ENCODE results near the gene COLGALT1.
A peak's percentile ranks its signal among the peaks of the same experiment; 100 is the strongest.
"Not testable (repeated sequence)": the region's sequence is repeated elsewhere in the genome, so short reads cannot be mapped to it uniquely, and the experiment has no call there.

Gene COLGALT1

DNA sequence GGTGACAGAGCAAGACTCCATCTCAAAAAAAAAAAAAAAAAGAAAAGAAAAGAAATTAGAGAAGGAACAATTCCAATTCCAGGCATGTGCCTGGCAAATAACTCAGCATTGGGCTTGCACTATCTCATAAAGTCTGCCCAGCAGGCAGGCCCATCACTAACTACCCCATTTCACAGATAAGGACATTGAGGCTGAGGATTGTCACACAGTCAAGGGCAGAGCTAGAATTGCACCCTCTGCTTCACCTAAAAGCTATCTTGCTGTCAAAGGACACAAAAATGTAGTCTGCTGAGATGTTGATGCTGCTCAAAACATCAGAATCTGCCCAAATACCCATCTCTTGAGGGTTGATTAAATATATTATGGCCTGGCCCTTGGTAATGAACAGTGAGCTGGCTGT, 20.7 kb upstream of the COLGALT1 start:
- no peak for DNase-seq

DNA sequence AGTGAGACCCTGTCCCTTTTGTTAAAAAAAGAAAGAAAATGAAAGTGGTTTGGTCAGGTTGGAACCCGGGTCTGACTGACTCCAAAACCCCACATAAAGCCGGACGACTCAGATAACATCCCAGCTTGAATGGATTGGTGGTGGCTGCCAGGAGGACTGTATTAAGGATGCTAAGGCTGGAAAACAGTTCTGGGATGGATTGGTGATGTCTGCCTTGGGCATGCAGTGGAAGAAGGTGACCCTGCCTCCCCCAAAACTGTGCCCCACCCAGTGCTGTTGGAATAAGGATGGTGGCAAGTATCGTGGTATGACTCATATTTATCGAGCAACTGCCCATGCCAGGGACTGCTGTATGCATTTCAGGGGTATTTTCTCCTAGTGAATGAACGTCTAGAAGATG, 18.5 kb upstream of the COLGALT1 start:
- no peak for DNase-seq

DNA sequence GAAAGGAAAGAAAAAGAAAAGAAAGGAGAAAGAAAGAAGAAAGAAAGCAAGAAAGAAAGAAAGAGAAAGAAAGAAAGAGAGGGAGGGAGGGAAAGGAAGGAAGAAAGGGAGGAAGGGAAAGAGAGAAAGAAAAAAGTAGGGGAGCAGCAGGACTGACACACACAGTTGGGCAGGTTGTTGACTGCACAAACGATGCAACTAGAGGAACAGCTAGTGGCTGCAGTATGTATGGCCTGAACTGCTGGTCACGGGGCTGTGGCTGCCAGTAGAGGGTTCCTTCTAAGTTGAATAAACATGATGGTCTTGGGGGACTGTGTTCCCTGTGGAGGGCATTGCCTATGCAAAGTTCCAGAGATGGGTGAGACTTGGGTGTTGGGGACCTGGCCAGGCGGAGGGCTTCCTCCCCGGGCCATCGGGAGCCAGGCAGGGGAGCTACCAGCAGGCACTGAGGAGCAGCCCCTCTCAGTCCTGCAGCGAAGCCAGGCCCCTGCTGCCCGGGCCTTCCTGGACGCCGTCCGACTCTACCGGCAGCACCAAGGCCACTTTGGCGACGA, 16.7 kb upstream of the COLGALT1 start:
- no peak for DNase-seq

DNA sequence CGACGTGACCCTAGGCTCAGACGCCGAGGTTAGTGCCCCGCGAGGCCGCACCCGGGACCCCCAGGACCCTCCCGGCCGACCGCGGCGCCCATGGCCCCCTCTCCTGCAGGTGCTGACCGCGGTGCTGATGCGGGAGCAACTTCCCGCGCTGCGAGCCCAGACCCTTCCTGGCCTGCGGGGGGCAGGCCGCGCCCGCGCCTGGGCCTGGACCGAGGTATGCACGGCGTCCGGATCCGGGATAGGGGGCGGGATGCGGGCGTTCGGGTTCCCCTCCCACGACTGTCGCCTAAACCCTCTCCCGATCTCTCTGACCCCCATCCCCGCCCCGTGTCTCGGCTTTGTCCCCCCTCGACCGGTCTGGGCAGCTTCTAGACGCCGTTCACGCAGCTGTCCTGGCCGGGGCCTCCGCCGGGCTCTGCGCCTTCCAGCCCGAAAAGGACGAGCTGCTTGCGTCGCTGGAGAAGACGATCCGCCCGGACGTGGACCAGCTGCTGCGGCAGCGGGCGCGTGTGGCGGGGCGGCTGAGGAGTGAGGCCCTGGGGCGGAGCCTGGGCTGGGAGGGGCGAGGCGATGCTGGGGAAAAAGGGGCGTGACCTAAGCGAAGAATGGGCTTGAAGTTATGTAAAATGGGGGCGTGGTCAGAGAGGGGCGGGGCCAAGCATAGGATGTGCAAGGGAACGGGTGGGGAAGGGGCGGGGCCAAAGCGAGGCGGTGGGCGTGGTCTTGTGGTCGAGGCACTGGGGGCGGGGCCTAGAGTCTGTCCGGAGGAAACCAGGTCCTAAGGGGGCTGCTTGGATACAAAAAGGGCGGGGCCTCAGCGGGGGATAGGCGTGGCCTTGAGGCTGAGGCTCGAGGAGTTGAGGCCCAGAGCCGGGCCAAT, 16.0 kb upstream of the COLGALT1 start:
- peak; percentile 97 for DNase-seq

DNA sequence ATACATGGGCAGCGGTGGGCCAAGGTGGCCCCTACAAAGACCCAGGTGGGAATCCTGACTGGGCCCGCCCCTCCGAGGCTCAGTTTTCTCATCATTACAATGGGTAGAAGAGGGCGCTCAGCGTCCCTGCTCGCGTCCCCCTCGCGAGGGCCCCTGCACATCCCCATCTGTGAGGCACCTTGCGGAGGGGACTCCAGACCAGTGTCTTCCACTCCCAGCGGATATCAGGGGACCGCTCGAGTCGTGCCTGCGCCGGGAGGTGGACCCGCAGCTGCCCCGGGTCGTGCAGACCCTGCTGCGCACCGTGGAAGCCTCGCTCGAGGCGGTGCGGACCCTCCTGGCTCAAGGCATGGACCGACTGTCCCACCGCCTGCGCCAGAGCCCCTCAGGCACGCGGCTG, 15.3 kb upstream of the COLGALT1 start:
- DNase-seq, result no peak

DNA sequence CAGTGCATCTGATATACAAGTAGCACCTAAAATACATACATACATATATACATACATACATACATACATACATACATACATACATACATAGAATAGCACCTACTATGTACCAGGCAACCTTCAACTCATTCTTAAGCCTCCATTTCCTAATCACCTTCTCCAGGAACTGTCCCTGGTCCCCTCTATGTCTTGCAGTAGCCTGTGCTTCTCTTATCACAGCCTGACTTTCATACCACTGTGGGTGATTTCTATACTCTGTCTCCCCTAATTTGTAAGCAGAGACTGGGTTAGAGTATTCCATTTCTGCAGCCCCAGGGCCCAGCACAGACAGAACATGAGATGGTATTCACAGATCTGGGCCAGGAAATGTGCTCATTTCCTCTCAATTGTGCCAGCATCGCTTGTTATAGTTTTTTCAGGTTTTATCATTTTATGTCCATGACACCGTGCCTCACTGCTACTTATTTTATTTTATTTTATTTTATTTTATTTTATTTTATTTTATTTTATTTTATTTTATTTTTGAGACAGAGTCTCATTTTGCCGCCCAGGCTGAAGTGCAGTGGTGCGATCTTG, 14.2 kb upstream of the COLGALT1 start:
- no peak for DNase-seq

DNA sequence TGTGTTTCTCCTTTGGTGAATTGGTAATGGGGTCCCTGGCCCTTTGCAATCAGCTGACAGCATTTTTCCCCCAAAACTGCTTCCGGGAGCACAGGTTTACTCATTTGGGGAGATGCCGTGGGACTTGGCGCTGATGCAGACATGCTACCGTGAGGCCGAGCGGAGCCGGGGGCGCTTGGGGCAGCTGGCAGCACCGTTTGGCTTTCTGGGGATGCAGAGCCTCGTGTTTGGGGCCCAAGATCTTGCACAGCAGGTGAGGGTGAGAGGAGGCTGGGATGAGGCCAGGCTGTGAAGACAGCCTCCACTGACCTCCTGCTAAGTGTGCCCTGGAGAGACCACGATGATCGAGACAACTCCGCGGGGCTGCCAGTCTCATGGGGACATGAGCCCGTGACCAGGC, 13.4 kb upstream of the COLGALT1 start:
- no peak for DNase-seq

DNA sequence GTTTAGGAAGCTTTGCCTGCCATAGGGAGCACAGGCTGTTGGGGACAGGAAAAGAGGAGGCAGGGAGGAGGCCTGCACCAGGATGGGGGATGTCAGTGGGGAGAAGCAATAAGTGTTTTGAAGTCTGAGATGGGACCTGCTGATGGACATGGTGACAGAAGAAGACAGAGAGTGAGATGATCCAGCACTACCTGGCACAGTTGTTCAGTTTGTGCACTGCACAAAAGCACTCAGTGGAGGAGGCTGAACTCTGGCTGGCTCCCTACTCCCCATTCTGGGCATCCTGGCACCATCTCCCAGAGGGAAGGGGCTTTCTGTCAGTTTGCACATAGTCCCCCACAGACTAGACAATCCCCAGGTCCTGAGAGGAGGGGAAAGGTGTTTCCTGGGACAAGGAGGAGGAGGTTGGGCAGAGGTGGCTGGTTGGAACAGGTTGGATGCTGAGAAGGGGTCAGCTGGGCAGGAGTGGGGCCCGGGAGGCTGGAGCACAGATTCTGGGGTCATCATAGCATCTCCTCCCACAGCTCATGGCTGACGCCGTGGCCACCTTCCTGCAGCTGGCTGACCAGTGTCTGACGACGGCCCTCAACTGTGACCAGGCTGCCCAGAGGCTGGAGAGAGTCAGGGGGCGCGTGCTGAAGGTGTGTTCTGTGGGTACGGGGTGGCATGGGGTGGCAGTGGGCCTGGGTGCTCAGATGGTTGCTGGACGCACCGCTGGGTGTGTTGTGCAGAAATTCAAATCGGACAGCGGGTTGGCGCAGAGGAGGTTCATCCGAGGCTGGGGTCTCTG, 12.5 kb upstream of the COLGALT1 start:
- no peak for DNase-seq

DNA sequence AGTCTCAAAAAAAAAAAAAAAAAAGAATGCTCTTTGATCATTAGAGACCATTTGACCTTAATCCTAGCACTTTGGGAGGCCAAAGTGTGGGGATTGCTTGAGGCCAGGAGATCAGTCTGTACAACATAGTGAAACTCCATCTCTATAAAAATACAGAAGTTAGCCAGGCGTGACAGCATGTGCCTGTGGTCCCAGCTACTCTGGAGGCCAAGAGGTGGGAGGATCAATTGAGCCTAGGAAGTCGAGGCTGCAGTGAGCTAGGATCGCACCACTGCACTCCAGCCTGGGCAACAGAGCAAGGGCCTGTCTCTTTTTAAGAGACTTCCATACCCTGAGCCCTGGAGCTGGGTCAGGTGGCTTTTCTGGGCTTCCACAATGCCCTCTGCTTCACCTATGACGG, 11.5 kb upstream of the COLGALT1 start:
- DNase-seq, result no peak

DNA sequence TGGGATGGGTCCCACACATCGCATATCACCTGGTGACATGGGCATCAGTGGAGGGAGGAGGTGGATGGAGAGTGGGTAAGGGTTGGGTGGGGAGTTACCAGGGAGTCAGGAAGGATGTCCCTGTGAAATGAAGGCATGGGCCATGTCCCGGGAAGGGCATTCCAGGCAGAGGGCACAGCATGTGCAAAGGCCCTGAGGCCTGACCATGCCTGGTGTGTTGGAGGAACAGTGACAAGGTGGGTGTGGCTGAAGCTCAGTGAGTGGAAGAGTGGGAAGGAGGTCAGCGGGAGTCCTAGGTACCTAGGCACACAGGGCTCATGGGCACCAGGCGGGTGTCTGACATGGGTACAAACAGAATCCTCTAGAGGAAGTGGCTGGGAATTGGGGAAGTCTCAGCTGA, 11.0 kb upstream of the COLGALT1 start:
- DNase-seq, result no peak

DNA sequence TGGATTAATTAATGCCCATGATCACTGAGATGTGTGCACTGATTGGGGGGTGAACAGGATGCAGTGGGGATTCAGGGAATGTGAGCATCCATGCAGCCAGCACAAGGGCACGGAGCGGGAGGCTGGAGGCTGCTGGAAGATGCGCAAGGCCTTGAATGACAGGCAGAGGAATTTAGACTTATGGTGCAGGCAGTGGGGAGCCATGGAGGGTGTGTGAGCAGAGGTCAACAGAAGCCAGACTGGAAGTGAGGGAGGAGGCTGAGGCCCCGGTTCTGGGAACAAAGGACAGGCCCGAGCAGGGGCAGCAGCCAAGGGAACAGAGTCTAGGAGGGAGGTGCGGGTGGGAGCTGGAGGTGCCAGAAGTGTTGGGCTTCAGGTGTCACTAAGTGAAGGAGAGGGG, 7.3 kb upstream of the COLGALT1 start:
- DNase-seq, result no peak

DNA sequence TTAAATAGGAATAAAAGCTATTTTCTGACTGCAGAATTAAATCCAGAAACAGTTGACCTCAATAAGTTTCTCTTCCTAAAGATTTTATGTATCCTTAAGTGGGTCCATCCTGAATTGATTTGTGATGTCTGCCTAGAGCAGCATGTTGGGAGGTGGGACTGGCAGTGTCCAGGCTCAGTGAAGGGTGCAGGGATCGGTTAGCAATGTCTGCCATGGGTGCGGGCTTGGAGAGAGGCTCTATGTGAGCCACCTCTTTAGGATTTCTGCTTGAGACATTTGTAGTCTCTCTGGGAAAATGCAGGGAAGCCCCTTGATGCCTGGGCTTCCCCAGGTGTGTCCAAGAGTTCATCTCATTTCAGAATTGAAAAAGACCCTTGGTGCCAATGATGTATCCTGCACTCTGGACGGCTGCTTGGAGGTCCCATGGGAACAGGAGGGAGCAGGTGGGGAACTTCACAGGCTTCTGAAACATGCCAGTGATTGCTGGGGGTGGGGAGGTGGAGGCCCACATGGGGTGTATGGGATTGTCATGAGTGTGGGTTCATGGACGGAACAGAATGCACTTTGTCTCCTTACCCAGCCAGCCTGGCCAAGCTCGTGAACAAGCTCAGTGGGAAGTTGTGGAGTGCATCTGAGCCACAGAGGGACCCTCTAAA, 6.2 kb upstream of the COLGALT1 start:
- no peak for DNase-seq

DNA sequence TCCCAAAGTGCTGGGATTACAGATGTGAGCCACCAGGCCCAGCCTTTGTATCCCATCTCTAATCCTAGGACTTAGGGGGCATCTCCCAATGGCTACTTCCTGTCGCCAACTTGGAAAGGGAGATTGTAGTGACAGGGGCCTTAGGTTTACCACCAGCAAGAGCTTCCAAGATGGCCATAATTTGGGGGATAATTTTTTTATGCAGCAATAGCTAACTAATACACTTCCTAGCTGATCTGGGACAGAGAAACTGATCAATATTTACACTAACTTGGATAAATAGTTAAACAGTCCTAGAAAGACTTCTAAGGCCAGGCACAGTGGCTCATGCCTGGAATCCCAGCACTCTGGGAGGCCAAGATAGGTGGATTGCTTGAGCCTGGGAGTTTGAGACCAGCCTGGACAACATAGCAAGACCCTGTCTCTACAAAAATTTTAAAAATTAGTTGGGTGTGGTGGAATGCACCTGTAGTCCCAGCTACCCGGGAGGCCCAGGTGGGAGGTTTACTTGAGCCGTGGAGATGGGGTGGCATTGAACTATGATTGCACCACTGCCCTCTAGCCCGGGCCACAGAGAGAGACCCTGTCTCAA, 5.3 kb upstream of the COLGALT1 start:
- no peak for DNase-seq

DNA sequence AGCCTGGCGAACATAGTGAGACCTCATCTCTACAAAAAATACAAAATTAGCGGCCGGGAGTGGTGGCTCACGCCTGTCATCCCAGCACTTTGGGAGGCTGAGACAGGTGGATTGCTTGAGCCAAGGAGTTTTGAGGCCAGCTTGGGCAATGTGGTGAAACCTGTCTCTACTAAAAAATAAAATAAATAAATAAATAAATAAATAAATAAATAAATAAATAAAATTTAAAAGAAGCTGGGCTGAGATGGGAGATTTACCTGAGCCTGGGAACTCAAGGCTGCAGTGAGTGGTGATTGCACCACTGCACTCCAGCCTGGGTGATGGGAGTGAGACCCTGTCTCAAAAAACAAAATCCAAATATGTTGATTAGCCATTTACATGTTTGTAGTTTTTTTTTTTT, 2.7 kb upstream of the COLGALT1 start:
- not testable (repeated sequence) for DNase-seq

DNA sequence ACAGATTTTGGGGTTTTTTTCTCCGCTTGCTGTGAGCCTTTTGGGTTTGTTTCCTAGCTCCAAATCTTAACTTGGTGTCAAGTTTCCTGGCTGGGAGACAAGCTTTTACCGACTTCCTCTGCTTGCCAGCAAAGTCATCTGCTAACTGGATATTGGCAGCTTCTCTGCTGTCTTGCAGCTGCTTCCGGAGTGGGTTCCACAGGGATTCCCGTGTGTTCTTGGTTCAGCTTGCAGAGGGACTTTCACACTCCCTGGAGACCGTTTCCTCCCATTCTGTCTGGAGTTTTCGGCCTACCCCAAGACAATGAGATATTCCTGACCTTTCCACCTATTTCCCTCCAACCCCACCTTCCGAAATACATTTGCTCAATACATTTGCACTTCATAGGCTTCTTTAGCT, 2.2 kb upstream of the COLGALT1 start:
- no peak for DNase-seq

DNA sequence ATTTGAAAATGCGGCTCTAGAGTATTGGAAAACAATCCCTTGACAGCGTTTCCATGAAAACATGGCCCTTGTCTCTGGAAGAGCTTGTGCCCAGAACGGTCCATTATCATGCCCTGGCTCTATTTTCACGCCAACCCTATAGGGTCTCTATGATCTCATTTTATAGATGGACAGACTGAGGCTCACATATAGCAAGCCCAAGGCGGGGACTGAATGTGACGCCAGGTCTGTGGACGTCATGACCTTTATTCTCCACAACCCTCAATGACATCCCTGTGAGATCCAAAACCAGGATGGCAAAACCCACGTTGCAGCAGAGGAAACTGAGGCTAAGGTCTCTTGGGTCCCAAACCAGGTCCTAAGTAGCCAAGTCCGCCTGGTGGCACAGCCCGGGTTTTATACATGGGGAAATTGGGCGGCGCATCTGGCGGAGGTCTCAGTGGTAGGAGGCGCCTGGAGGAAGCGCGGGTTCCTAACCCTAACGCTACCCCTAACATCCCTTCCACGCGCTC, 425 bp upstream of the COLGALT1 start:
- no peak for DNase-seq

DNA sequence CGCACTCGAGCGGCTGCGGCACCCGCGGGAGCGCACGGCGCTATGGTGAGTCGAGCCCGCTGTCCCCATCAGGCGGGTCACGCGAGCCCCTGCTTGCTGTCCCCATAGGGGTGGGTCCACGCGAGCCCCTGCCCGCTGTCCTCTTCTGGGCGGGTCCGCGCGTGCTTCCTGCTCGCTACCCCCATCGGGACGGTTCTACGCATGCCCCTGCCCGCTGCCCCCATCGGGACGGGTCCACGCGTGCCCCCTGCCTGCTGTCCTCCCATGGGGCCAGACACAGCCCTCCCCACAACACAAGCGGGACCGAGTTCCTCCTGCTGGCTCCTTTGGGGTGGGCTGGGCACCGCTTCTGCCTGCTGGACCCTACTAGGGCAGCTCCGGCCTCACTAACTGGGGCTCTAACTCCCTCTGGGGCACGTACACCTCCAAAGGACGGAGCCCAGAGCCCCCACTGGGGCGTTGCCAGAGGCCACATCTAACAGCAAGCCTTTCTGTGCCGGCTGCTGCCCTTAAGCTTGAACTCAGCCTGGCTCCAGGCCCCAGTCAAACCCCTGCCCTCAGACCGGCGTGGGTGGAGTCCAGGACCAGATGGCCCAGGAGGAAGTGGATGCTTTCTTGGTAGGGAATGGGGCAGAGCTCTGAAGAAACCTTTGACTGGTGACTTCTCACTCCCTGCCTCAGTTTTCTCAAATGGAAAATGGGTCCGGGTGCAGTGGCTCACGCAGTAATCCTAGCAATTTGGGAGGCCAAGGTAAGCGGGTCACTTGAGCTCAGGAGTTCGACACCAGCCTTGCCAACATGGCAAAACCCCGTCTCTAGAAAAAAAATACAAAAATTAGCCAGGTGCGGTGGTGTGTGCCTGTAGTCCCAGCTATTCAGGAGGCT, 722 bp downstream of the COLGALT1 start:
- DNase-seq, result peak; percentile 48 to 59

DNA sequence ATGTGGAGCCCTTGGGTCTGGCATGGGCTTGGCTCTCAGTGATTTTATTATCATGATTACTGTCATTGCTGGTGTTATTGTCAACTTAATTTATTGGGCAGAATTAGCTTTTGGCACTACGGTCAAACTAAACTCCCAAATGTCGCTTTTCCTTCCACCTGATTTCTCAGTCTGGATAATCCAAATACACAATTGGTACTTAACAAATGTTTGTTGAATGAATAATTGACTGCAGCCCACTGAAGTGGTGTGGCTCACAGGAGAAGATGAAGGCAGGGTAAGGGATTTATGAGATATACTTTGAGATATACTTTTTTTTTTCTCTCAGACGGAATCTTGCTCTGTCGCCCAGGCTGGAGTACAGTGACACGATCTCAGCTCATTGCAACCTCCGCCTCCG, 1.5 kb downstream of the COLGALT1 start:
- DNase-seq, result no peak

DNA sequence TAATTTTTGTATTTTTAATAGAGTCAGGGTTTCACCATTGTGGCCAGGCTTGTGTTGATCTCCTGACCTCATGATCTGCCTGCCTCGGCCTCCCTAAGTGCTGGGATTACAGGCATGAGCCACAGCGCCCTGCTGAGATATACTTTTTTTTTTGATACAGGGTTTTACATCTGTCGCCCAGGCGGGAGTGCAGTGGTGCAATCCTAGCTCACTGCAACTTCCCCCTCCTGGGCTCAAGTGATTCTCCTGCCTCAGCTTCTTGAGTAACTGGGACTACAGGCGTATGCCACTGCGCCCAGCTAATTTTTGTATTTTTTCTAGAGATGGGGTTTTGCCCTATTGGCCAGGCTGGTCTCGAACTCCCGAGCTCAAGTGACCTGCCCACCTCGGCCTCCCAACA, 2.0 kb downstream of the COLGALT1 start:
- no peak for DNase-seq

DNA sequence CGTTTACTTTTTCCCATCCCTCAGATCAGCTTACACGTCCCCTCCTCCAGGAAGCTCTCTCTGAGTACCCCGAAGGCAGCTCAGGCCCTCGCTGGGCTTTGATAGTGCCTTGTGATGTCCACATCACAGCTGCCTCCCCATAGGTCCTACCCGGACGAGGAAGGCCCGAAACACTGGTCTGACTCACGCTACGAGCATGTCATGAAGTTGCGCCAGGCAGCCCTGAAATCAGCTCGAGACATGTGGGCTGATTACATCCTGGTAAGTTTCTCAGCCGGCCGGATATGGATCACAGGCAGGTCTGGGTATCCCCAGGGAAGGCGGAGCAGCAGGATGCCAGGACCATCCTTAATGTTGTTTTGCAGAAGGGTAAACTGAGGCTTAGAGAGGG, 4.8 kb downstream of the COLGALT1 start:
- DNase-seq, result no peak

DNA sequence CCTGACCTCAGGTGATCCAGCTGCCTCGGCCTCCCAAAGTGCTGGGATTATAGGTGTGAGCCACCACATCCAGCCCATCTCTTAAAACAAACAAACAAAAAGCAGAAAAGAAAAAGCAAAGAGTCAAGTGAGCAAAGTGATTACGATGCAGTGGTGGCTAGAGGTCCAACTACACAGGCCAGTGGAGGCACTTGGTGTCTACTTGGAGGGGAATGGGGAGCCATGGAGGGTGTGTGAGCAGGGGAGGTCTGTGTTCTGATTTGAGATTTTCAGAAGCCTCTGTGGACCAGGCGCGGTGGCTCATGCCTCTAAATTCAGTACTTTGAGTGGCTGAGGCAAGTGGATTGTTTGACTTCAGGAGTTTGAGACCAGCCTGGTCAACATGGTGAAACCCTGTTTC, 6.6 kb downstream of the COLGALT1 start:
- DNase-seq, result no peak
